GM21529 (cell line): ENCODE data around the gene KCNJ6.

Experiments used
- ATAC-seq: cut with Tn5 transposase; IDR thresholded peaks from one replicate; pipeline ENCODE4 v1.9.1; 2021; ENCODE audit not compliant: unreplicated experiment

KCNJ6 gene

DNA sequence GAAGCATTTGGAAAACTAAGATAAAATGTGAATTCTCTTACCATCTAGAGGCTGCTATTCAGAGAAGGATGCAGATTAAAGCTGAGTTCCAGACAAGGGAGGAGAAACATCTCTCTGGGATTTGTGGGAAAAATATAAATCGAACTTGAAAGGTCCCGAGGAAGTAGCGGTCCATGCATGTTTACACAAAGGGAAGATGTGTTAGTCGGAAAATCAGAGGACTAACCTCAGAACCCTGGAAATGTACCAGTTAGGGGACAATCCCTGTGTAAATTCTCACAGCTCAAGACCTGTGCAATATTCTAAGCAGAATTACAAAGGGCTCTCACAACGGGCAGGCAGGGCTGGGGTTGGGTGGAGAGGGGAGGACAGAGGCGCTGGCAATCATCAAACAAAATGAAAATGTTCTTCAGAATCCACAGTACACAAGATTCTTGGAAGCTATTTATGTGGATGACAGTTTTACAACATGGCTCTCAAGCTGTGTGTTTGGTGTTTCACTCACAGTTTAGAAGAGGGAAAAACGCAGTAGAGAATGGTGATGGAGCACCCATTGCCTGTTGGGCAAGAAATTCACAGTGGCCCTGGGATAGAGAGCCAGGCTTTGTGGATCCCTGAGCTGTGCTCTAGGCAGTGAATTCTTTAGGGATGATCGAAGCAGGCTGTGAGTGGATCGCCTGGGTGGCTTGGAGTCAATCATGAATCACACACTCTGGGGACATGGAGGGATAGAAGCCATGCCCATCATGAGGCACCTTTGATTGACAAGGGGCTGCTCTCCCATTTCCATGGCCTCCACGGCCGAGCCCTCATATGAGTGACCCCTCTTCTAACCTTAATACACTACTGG, 47.6 kb downstream of the KCNJ6 start:
- no peak for ATAC-seq

DNA sequence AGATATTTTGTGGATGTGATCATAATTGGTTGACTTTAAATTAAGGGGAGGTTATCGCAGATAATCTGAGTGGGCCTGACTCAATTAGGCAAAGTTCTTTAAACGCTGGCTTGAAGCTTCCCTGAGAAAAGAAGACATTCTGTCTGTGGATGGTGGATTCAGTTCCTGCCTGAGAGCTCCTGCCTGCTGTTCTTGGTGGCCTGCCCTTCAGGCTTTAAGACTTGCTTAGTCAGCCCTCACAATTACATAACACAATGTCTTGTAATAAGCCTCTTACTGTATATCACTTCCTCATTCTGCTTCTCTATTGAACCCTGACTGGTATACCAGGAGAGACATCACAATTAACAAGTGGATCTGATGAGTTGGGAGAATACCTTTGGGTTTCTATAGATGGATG, 50.2 kb downstream of the KCNJ6 start:
- ATAC-seq, result no peak

DNA sequence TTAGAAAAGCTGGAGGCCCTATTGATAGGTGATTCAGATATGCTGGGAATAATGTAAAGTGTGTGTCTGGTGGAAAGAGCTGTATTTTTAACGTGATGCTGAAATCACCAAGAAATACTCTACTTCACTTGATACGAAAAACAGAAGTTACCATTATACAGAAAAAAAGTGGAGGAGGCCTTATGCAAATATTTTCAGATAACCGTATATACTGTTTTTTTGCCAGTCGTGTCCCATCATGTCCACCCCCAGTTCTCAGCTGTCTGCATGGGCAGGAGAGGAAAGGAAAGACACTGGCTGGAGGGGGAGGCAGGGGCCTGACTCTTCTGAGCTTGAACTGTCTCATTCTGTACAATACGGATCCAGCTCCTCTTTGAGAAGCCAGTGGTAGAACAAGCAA, 51.1 kb downstream of the KCNJ6 start:
- ATAC-seq, result no peak

DNA sequence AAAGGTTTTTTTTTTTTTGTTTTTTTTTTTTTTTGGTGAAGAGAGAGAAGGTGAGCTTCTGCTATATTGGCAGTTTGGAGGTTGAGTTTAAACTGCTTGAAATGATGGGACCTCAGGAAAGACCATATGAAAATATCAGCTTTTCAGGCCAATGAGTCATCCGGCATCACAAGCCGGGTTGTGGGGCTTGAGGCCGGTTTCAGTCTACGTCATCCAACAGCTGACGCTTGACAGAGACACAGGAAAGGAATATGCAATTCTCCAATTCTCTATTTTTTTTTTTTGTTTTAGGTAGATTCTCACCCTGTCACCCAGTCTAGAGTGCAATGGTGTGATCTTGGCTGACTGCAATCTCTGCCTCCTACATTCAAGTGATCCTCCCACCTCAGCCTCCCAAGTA, 52.4 kb downstream of the KCNJ6 start:
- ATAC-seq, result no peak

DNA sequence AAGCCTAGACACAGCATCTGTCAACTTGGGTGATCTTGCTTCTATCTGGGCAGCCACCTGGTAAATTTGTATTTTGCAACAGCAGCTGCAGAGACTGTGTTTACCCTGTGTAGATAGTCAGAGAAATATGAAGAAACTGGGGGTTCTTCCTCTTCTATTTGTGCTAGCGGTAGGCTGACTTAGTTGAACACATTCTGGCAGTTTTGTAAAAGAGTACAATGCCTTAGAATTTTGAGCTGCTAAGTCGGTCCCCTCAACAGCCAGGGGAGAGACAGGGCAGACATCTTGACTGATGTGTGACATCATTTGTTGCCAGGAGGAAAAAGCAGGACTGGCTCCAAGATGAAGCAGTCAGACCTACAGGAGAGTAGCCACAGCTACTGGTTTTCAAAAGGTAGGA, 53.7 kb downstream of the KCNJ6 start:
- ATAC-seq, result no peak

DNA sequence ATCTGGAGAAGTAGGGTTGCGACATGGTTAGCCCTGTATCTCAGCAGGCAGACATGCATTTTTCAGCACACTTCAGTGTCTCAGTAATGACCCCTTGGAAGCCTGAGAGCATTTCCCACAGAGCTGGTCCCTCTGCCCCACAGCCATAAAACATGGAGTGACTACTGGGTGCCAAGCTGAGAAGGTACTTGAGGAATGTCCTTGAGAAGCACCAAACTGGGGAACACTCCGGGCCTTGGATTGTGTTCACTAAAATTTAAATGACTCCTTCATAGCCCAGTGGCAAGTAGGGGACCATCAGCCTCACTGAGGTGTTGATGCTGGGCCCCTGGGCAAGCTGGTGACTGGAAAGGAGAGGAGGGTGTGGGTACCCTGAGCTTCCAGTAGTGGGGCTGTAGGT, 54.7 kb downstream of the KCNJ6 start:
- no peak for ATAC-seq

DNA sequence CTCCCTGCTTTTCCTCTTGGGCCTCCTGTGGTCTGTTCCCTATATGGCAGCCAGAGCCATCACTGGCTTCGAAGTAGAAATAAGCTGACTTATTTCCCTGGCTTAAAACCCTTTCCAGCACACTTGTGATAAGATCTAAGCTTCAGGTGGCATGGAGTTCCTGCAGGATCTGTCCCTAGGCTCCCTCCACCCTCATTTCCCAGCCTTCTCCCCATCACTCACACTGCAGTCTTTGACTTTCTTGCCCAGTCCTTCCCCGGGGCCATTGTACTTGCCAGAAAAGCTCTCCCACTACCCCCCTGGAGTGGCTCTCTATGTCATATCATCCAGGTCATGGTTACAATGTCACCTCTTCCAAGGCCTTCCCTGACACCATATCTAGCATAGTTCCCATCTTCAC, 55.8 kb downstream of the KCNJ6 start:
- ATAC-seq, result no peak

DNA sequence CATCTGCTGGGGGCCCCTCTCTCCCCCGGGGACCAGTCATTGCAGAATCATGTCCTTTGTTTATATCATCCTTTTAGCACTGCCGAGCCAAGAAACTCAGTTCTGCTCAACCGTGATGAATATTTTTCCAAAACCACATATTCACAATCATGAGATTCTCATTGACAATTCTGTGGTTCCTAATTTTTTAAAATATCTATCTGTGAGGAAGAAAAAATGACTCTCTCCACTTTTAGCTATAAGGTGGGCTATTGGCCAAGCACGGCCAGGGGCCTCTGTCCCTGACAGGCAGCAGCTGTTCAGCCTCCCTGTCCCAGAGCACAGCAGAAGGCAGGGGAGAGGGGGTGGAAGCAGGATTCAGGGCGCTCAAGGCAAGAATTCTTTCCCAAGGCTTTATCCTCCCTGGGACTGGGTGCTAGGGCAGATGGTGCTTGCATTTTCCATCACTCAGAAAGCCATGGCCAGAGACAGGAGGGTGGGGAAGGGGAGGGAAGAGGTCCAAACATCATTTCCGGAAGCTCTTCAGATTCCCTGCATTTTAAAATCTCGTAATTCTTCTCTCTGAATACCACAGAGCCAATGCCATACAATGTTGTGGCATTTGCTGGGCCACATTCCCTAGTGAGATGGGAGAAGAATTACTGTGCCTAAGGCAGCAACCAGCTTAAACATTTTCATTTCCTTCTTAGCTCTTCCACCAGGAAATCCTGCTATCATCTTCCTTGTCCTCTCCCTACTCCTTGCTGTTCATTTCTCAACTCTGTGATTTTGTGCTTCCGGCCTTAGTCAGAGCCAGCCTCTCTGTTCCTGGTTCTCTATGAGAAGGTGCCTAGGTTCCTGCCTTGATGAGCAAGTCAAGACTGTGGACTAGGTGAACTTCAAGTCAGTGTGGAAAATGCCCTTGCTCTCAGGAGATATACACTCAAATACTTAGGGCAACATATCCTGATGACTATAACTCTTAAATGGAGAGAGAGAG, 60.3 kb downstream of the KCNJ6 start:
- ATAC-seq, result no peak

DNA sequence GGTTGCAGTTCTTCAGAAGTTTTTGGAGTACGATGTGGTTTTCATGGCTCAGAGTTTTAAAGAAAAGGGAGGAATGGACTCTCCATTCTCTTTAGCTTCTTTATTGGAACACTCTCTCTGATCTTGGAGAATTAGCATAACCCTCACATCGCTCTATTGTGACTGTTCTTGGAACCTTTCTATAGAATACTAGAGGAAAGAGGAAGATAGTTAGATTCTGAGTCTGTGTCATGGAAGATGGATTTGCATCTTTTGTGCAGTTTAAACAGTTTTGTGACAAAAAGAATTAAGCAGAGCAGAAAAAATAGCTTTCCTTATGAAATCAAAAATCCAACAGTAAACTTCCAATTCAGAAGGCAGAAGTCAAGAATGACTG, 61.0 kb downstream of the KCNJ6 start:
- ATAC-seq, result no peak

DNA sequence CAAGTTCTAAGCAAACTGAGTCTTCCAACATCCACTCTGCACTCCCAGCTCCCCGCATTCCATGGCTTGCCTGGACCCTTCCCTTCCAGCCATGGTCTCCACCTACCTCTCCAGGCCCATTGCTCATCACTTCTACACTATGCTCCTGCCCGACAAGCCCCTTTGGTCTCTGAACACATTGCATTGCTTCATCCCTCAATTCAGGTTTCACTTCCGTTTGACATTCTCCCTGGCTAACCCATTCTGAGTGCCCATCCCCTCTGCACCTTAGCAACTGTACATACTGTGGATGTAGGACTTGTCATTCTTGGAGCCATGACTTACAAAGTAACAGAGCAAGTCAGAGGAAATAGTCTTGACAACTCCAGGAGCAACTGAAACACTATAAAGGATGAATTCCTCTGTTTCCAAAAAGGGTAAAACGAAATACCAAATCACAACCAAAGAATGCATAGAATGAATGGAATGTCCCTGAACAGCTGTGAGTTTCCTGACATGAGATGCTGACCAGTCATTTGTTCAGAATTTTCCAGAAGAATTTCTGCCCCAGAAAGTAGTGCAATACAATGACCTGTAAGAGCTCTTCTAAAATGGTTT, 66.7 kb downstream of the KCNJ6 start:
- no peak for ATAC-seq

DNA sequence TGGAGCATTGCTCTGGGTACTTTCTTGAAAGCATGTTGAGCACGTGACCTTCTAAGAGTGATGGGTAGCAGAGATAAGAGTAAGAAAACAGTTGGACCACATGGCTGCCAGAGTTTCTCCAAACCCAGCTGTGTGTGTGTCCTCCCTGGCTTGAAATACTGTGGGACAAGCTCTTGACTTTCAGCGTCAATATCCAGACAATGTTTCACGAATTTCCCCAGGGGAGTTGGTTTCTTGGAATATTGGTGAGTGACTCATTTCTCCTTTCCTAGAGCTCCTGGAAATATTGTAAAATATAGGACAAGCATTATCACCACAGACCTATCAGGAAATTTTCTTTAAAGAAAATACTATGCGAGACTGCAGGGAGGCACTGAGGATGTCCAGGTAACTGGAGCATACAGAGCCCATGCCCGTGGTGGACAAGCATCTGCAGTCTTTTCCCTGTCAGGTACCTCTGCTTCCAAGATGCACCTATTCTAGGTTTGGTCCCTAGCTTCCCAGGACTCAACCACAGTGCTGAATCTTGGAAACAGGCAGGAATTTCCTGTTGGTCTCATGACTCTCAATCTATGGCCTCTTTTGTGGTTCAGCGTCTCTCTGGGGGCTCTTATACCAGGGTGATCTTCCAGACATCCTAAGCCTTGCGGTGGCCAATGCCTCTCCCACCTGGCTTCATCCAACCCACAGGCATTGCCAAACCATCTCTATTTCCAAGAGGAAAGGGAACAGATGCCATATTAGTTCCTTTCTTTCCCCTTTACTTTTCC, 67.4 kb downstream of the KCNJ6 start:
- ATAC-seq, result no peak

DNA sequence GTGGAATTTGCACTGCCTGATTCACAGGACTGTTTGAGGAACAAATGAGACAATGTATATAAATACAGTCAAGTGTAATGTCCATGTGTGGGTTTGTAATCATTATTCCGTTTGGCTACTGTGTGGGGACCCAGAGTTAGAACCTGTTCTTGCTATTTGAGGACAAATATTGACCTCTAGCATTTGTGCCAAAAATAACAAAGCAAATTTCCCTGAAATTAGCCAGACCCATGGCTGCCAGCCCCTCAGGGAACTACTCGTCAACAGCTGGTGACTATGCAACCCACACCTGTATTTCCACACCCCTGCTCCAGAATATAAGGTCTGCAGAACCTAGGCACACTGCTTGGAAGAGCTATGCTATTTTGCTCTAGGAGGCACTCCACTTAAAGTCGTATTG, 70.7 kb downstream of the KCNJ6 start:
- ATAC-seq, result no peak

DNA sequence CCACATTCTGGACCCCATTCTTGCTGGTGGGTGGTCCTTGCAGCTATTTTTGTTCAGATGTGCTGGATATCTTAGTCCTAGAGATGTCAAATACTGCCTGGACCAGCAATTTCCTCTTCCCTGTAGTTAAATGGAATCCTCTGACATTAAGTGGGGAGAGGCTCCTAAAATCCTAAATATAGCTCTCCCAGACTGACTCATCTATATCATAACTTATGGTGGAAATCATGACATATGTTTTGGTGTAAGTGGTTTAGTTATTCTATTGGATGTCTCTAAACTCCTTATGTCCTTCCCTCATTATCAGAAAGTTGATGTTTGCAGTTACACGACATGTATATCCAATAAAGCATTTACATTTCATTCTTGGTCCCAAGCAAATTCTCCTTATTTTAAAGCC, 73.1 kb downstream of the KCNJ6 start:
- no peak for ATAC-seq

DNA sequence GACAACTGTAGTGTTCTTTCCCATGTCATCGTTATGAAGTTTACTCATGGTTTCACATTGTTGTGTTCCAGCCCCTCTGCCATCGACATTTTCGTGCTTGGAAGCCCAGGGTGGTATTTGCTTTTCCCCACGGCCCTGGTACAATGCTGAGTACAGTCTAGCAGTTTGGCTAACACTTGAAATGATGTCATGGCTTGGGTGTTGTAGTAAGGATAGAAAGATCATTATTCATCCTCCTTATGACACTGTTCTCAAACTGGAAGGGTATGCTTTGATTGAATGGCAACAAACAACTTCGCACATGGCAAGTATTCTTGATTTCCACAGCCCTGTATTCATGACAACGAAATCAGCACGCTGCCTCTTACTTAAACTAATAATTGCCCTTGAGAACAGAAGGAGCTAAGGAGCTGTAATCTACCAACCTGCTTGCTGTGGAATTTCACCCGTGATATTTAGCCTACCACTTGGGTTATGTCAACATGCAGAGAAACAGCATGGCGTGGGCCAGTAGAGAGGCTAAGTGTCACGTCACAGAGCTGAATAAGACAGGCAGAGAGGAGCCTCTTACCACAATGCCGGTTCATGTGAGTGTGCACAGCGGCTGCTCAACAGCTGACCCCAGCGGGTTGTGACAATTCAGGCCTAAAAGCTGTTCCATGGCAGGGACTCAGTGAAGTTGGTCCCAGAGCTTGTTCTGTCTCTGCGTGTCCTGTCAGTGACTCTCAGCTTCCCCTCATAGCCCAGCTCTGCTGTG, 73.9 kb downstream of the KCNJ6 start:
- ATAC-seq, result no peak

DNA sequence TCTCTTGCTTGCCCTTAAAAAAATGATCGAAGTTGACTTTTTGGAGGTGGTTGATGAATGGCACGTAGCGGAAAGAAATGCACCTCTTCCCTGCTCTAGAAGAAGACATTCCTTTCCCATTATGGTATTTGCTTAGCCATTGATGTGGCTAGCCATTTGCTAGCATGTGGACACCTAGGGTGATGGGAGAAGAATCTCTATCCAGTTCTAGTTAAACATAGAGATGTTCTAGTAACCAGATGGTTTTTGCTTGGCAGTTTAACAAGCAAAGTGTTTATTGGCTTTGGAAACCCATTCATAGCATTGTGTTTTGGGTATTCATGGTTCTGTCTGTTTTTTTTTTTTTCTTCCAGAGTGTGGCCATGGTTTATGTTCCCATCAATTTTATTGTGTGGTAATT, 78.9 kb downstream of the KCNJ6 start:
- ATAC-seq, result no peak

DNA sequence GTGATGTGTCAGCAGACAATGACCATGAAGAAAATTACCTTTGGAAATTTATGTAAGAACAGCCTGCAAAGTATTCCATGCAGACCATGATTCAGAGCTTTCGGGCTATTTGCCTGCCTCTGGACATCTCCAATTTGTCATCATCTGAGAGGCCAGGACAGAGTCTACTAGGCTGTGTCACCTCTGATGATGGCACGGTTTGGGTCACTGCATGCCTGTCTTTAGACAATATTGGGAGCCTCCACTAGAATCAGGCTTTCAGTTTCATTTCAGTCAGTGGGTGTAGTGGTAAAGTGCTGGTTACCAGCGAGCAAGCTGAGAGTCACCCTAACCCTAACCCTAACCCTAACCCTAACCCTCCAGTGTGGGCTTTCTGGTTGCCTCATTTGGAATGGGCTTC, 80.8 kb downstream of the KCNJ6 start:
- ATAC-seq, result no peak

DNA sequence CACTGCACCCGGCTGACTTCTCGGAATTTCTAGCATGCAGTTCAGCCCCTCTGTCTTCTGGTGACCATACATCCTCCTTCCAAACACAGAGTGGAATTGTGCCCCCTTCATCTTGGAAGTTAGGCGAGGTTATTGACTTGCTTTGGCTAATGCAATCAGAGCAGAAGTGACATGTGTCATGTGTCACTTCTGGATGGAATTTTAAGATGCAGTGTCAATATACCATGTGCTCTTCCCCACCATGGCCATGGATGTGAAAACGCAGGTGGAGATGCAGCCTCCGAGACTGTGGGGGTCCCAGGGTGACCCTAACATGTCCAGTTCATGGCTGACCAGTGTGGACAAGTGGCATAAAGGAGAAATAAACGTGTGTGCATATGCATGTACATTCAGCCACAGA, 83.0 kb downstream of the KCNJ6 start:
- no peak for ATAC-seq

DNA sequence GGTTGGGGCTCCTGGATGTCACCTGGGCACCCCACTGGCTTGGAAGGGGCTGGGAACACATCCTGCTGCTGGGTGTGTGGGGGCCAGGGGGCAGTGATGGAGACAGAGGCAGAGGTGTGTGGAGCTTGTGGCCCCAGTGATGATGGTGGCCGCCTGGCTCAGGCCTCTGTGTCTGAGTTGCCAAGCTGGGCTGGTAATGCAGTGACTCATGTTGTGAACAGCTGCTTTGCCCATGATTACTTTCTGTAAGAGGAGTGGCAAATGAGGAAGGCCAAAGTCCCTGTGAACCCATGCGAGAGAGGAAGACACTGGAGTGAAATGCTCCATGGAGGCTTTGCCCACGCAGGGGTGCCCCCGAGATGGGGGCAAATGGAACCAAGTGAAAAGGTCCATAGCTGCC, 86.8 kb downstream of the KCNJ6 start:
- no peak for ATAC-seq

DNA sequence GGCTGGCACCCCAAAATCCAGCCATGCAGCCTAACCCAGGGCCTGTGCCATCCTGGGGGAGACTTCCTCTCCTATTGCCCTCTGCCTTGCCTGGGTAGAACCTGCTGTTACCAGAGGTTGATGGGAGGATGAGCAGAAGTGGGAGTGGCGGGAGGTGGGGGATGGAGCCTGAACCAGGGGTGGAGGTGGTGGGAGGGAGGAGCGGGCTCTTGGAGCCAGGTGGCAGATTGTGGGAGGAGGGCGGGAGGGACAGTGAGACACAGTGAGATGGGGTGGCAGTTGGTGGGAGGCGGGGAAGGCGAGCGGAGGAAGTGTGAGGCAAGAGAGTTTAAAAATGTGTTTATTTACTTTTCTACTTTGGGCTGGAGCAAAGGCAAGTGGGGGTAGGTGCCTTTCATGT, 87.3 kb downstream of the KCNJ6 start:
- ATAC-seq, result no peak

DNA sequence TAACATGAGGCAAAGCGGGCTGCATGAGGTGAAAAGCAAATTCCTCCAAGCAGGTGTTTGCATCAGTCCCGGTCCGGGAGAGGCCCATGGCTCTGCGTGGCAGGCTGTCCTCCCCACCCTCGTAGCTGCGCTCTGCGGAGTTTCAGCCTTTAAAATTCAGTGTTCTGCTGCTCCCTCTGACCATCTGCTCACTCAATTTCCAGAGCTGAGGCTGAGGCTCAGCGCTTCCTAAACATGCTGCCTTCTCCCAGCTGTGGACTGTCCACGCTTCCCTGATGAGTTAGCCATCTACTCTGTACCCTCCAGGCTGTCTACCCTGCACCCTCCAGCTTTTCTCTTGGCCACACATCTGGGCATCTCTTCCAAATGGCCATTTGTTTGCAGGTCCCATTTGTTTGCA, 87.7 kb downstream of the KCNJ6 start:
- no peak for ATAC-seq
